ENCODE measurements around the gene SLC15A5. TPM values are rescaled to one million over a fixed set of nuclear protein-coding genes. Genes with fewer than 3 reads are reported as not detected.

The SLC15A5 gene
- total and polyA plus RNA-seq, 2 donors from 2014 or later: not detected

DNA sequence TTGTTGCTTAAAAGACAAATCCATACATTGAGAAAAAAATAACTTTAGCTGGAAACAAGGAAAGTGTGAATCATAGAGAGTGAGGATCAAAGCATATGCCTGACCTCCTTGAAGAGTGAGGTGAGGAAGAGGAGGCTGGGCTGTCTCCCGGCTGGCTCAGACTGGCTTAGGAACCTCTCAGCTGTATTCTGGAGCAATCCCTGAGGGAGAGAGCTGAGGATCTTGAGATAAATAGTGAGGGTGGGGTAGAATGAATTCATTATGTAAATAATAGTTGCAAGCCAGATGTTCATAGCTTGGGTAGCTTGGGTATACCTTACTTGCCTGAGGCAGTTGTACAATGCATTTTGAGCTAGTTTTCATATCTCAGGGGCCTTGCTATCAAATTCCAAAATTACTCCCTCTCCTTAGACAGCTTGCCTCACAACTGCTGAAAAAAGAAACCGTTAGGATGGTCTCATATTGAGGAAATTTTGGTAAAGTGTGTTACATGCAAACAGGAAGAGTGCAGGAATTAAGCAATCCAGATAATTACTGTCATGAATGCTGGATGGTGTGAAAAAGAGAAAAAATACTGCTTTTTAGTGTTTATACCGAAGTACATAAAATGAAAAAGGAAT is 30.5 kb upstream of the SLC15A5 start:
- DNase-seq (no peak), FAIRE-seq (no peak)
- TF ChIP-seq, protein P1, sequence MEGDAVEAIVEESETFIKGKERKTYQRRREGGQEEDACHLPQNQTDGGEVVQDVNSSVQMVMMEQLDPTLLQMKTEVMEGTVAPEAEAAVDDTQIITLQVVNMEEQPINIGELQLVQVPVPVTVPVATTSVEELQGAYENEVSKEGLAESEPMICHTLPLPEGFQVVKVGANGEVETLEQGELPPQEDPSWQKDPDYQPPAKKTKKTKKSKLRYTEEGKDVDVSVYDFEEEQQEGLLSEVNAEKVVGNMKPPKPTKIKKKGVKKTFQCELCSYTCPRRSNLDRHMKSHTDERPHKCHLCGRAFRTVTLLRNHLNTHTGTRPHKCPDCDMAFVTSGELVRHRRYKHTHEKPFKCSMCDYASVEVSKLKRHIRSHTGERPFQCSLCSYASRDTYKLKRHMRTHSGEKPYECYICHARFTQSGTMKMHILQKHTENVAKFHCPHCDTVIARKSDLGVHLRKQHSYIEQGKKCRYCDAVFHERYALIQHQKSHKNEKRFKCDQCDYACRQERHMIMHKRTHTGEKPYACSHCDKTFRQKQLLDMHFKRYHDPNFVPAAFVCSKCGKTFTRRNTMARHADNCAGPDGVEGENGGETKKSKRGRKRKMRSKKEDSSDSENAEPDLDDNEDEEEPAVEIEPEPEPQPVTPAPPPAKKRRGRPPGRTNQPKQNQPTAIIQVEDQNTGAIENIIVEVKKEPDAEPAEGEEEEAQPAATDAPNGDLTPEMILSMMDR (IDR thresholded peaks at IDR 0.05; ENCODE audit: borderline replicate concordance, extremely low read depth, insufficient read depth): no peak
- Histone ChIP-seq H3K27me3 (ENCODE audit: control insufficient read depth, insufficient read depth, low read length) (no peaks in the 10 kb centered on the region), H3K9ac (ENCODE audit: low read length in 3 of 3) (no peak overlapping the region), H3K9me3 (ENCODE audit: control insufficient read depth in 2 of 3, insufficient read depth in 1 of 3, low read length in 3 of 3) (peaks cover 0 to 9% (median 0%) of the 10 kb centered on the region in 3 donors), H3K36me3 (ENCODE audit: control insufficient read depth in 2 of 3, insufficient read depth in 3 of 3, low read length in 3 of 3) (no peaks in the 10 kb centered on the region), H3K4me3 (ENCODE audit: low read length in 3 of 3) (no peak overlapping the region), H3K27ac (ENCODE audit: low read depth in 2 of 2, low read length in 2 of 2) (no peak overlapping the region), H3K4me1 (ENCODE audit: control insufficient read depth in 2 of 3, insufficient read depth in 2 of 3, low read depth in 1 of 3, low read length in 3 of 3) (no peaks in the 10 kb centered on the region)
- intact Hi-C loops (cut with DNase I): no loop called here

DNA sequence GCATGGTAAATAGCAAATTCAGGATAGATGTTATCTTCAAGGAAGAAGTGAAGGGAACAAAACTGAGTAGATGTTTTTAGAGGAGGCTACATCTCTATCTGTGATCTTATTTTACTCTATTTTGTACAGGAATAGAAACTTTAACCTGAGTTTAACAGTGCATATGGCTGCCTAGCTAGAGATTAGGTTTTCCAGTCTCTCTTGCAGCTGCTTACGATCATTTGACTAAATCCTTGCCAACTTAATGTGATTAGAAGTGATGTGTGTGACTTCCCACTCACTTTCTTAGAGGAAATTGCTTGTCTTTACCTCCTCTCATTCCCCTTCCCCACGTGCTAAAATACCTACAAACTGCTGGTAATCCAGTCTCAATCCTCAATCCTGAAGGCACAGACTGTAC is 26.5 kb upstream of the SLC15A5 start:
- FAIRE-seq (no peak), DNase-seq (no peak)
- intact Hi-C loops (cut with DNase I): no loop called here
- Histone ChIP-seq H3K9me3 (ENCODE audit: control insufficient read depth in 2 of 3, insufficient read depth in 1 of 3, low read length in 3 of 3) (peaks cover 0 to 3% (median 0%) of the 10 kb centered on the region in 3 donors), H3K4me1 (ENCODE audit: control insufficient read depth in 2 of 3, insufficient read depth in 2 of 3, low read depth in 1 of 3, low read length in 3 of 3) (no peaks in the 10 kb centered on the region), H3K9ac (ENCODE audit: low read length in 3 of 3) (no peak overlapping the region), H3K27ac (ENCODE audit: low read depth in 2 of 2, low read length in 2 of 2) (no peak overlapping the region), H3K36me3 (ENCODE audit: control insufficient read depth in 2 of 3, insufficient read depth in 3 of 3, low read length in 3 of 3) (no peaks in the 10 kb centered on the region), H3K4me3 (ENCODE audit: low read length in 3 of 3) (no peak overlapping the region), H3K27me3 (ENCODE audit: control insufficient read depth, insufficient read depth, low read length) (no peaks in the 10 kb centered on the region)
- TF ChIP-seq, protein P1 (IDR thresholded peaks at IDR 0.05; ENCODE audit: borderline replicate concordance, extremely low read depth, insufficient read depth): no peak

DNA sequence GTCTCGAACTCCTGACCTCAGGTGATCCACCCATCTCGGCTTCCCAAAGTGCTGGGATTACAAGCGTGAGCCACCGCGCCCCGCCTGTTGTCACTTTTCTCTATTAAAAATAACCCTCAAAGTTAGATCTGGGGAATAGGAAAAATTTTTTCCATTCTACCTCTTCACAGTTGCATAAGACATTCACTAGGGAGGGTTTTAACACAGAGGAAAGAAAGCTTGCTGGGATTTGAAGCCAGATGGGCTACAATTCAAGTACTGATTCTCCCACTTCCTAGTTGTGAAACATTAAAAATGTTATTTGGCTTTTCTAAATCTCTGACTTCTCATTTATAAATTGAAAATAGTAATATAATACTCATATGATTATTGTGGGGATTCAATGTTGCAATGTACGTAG is 23.3 kb upstream of the SLC15A5 start:
- DNase-seq (no peak), FAIRE-seq (no peak)
- H3K4me3 ChIP-seq (ENCODE audit: low read length in 3 of 3): no peak overlapping the region
- H3K9me3 ChIP-seq (ENCODE audit: control insufficient read depth in 2 of 3, insufficient read depth in 1 of 3, low read length in 3 of 3): no peaks in the 10 kb centered on the region
- intact Hi-C loops (cut with DNase I): no loop called here
- no peak overlapping the region for H3K27ac ChIP-seq (ENCODE audit: low read depth in 2 of 2, low read length in 2 of 2)
- no peak overlapping the region for H3K9ac ChIP-seq (ENCODE audit: low read length in 3 of 3)
- H3K27me3 ChIP-seq (ENCODE audit: control insufficient read depth, insufficient read depth, low read length): no peaks in the 10 kb centered on the region
- H3K4me1 ChIP-seq (ENCODE audit: control insufficient read depth in 2 of 3, insufficient read depth in 2 of 3, low read depth in 1 of 3, low read length in 3 of 3): no peaks in the 10 kb centered on the region
- TF ChIP-seq, protein P1 (IDR thresholded peaks at IDR 0.05; ENCODE audit: borderline replicate concordance, extremely low read depth, insufficient read depth): no peak
- H3K36me3 ChIP-seq (ENCODE audit: control insufficient read depth in 2 of 3, insufficient read depth in 3 of 3, low read length in 3 of 3): no peaks in the 10 kb centered on the region

DNA sequence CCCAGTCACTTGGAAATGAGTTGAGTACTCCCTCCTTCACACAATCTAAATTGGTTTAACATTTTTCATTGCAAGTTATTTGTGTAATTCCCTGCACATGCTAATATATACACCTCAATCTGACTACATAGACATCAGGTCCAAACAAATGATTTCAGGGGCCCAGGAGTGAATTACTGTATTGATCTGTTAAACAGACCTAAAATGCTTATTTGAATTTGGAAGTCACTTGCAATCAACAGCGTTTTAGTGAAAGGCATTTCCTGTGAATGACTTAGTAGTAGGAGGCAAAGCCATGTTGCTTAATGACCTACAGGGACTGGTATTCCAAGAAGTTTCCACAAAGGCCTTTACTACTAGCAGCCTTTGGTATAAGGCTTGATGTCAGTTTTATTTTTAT is 22.6 kb upstream of the SLC15A5 start:
- Histone ChIP-seq H3K4me1 (ENCODE audit: control insufficient read depth in 2 of 3, insufficient read depth in 2 of 3, low read depth in 1 of 3, low read length in 3 of 3) (no peaks in the 10 kb centered on the region), H3K36me3 (ENCODE audit: control insufficient read depth in 2 of 3, insufficient read depth in 3 of 3, low read length in 3 of 3) (no peaks in the 10 kb centered on the region), H3K27me3 (ENCODE audit: control insufficient read depth, insufficient read depth, low read length) (no peaks in the 10 kb centered on the region), H3K4me3 (ENCODE audit: low read length in 3 of 3) (no peak overlapping the region), H3K9ac (ENCODE audit: low read length in 3 of 3) (no peak overlapping the region), H3K9me3 (ENCODE audit: control insufficient read depth in 2 of 3, insufficient read depth in 1 of 3, low read length in 3 of 3) (no peaks in the 10 kb centered on the region), H3K27ac (ENCODE audit: low read depth in 2 of 2, low read length in 2 of 2) (no peak overlapping the region)
- no peak for DNase-seq
- TF ChIP-seq, protein P1 (IDR thresholded peaks at IDR 0.05; ENCODE audit: borderline replicate concordance, extremely low read depth, insufficient read depth): no peak
- intact Hi-C loops (cut with DNase I): no loop called here
- no peak for FAIRE-seq

Data from kidney (tissue), 14 donors.